HepG2 (cell line): ENCODE measurements around the gene SLC2A5. TPM values are rescaled to one million over a fixed set of nuclear protein-coding genes. Genes with fewer than 3 reads are reported as not detected.

ENCODE experiments used
- CREB1 ChIP-seq, 2 experiments: fragments of 450-650 bp in 1 of 2; IDR thresholded peaks; 2 replicates each; pipeline ENCODE4 v1.6.1; 2016 to 2017; ENCODE audit warnings: control low read depth in 1 of 2, mild to moderate bottlenecking in 1 of 2, missing compliant biosample characterization in 1 of 2, missing genetic modification characterization in 1 of 2
- HOXA5 ChIP-seq: sonication (generic); formaldehyde crosslinking; IDR thresholded peaks from 2 replicates; pipeline ENCODE4 v1.4.0; 2020; ENCODE audit warnings: missing genetic modification reagents
- IKZF4 ChIP-seq: sonication (generic); formaldehyde crosslinking; IDR thresholded peaks from 2 replicates; pipeline ENCODE4 v1.5.1; 2020; ENCODE audit warnings: borderline replicate concordance, mild to moderate bottlenecking, low read depth, missing genetic modification reagents; ENCODE audit errors: not compliant biosample characterization
- RBM39 ChIP-seq: fragments of 200-400 bp; formaldehyde crosslinking; IDR thresholded peaks from one replicate; pipeline ENCODE4 v1.6.1; 2018; ENCODE audit warnings: antibody characterized with exemption, mild to moderate bottlenecking, low read depth, low read length; ENCODE audit not compliant: poor library complexity, severe bottlenecking
- XBP1 ChIP-seq: sonication (generic); formaldehyde crosslinking; IDR thresholded peaks from 2 replicates; pipeline ENCODE4 v1.5.0; 2020; ENCODE audit warnings: missing genetic modification reagents
- ZNF777 ChIP-seq: sonication (generic); formaldehyde crosslinking; IDR thresholded peaks from 2 replicates; pipeline ENCODE4 v1.4.0; 2020; ENCODE audit warnings: missing genetic modification reagents
- polyA plus RNA-seq, 8 experiments: library from polyadenylated mRNA; depleted of rRNA in 3 of 8; stranded (reverse) in 7 of 8; unstranded in 1 of 8; fragments of >200 nt; fragmentation: Illumina TruSeq in 4 of 8; extraction: Trizol in 4 of 8; gene quantifications; 2 replicates each; pipeline versions ENCODE4 v1.2.1 to v1.2.3, GENCODE V29; 2011 to 2016; ENCODE audit warnings: low read depth in 4 of 8, missing spikeins in 1 of 8, mixed read lengths in 1 of 8; ENCODE audit not compliant: insufficient read depth in 1 of 8
- total RNA-seq, 5 experiments: library from RNA; depleted of rRNA; stranded (reverse); fragments of >200 nt; fragmentation: Illumina TruSeq; extraction: Trizol; gene quantifications; 2 replicates each; pipeline ENCODE4 v1.2.3, GENCODE V29; 2016; ENCODE audit warnings: low read depth in 1 of 5
- TF ChIP-seq, protein P1 (sequence below): IDR thresholded peaks from 2 replicates; pipeline ENCODE4 v1.6.1; 2016; ENCODE audit warnings: low read depth
- TF ChIP-seq, protein P2 (sequence below): sonication (generic); formaldehyde crosslinking; IDR thresholded peaks from 2 replicates; pipeline ENCODE4 v1.4.0; 2020; ENCODE audit warnings: mild to moderate bottlenecking, missing genetic modification reagents
- TF ChIP-seq, protein P3 (sequence below): sonication (generic); formaldehyde crosslinking; IDR thresholded peaks from 2 replicates; pipeline ENCODE4 v1.4.0; 2020; ENCODE audit warnings: missing genetic modification reagents
- TF ChIP-seq, protein P4 (sequence below): sonication (generic); formaldehyde crosslinking; IDR thresholded peaks from 2 replicates; pipeline ENCODE4 v1.4.0; 2020; ENCODE audit warnings: mild to moderate bottlenecking, low read depth, missing genetic modification reagents
- TF ChIP-seq, protein P5 (sequence below), 2 experiments: sonication (generic) in 1 of 2; formaldehyde crosslinking in 1 of 2; IDR thresholded peaks; 2 replicates each; pipeline versions ENCODE4 v1.4.0 to v1.6.1; 2018 to 2020; ENCODE audit warnings: missing genetic modification reagents in 2 of 2, borderline replicate concordance in 1 of 2, low read depth in 1 of 2, mild to moderate bottlenecking in 1 of 2, missing biosample characterization in 1 of 2
- TF ChIP-seq, protein P6 (sequence below): sonication (generic); formaldehyde crosslinking; IDR thresholded peaks from 2 replicates; pipeline ENCODE4 v1.5.0; 2020; ENCODE audit warnings: mild to moderate bottlenecking, missing genetic modification reagents
- TF ChIP-seq, protein P7 (sequence below): sonication (generic); formaldehyde crosslinking; IDR thresholded peaks from 2 replicates; pipeline ENCODE4 v1.5.0; 2020; ENCODE audit warnings: missing genetic modification reagents

The SLC2A5 gene
- total and polyA plus RNA-seq, 2 of the 13 experiments (the other 11 are each of a cell fraction or from before 2014, with no cell fraction given): 0.04 to 0.54 TPM

DNA sequence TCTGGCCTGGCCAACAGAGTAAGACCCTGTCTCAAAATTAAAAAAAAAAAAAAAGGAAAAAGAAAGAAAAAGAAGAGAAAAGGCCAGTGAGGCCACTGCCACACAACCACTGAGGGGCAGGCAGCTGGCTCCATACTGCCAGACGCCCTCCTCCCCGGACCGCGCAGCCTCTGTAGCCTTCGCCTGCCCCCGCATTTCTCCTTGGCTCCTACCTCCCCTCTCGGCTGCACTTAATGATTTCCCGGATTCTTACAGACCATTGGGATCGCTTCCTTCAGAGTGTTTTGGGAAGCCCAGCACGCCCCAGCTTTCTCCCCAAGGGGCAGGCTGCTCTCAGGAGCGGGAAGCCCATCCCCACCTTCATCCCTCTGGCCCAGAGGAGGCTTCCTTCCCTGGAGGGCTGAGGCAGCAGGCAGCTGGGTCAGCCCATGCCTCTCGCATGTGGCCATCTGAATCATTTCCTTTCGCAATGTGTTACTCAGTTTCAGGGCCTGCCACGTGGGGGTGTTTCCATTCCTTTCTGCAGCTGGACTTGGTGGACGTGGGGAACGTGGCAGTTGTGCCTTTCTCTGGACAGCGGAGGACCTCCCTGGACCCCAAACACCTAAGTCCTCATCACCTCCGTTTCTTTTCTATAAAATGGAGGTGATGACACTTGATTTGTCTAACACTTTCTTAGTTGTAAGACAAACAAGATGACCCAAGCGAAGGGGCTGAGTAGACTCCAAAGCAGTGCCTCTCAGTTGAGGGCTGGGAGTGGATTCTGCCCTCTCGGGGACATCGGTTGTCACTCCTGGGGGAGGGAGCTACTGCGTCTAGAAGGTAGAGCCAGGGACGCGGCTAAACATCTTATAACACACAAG, 2.3 kb downstream of the SLC2A5 start (continued):
- TF ChIP-seq, protein P1, sequence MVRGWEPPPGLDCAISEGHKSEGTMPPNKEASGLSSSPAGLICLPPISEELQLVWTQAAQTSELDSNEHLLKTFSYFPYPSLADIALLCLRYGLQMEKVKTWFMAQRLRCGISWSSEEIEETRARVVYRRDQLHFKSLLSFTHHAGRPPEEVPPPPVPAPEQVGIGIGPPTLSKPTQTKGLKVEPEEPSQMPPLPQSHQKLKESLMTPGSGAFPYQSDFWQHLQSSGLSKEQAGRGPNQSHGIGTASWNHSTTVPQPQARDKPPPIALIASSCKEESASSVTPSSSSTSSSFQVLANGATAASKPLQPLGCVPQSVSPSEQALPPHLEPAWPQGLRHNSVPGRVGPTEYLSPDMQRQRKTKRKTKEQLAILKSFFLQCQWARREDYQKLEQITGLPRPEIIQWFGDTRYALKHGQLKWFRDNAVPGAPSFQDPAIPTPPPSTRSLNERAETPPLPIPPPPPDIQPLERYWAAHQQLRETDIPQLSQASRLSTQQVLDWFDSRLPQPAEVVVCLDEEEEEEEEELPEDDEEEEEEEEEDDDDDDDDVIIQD: peak; percentile 62; the same call in 1 of the 2 replicates
- TF ChIP-seq ZNF777 (CRISPR knock-in tag) (no peak), HOXA5 (no peak), CREB1 (IDR thresholded peaks at IDR 0.05) (no peak), CREB1 (CRISPR knock-in tag; IDR thresholded peaks at IDR 0.05) (no peak), IKZF4 (CRISPR knock-in tag) (no peak), XBP1 (CRISPR knock-in tag) (no peak), RBM39 (no peak)
- TF ChIP-seq, protein P2, sequence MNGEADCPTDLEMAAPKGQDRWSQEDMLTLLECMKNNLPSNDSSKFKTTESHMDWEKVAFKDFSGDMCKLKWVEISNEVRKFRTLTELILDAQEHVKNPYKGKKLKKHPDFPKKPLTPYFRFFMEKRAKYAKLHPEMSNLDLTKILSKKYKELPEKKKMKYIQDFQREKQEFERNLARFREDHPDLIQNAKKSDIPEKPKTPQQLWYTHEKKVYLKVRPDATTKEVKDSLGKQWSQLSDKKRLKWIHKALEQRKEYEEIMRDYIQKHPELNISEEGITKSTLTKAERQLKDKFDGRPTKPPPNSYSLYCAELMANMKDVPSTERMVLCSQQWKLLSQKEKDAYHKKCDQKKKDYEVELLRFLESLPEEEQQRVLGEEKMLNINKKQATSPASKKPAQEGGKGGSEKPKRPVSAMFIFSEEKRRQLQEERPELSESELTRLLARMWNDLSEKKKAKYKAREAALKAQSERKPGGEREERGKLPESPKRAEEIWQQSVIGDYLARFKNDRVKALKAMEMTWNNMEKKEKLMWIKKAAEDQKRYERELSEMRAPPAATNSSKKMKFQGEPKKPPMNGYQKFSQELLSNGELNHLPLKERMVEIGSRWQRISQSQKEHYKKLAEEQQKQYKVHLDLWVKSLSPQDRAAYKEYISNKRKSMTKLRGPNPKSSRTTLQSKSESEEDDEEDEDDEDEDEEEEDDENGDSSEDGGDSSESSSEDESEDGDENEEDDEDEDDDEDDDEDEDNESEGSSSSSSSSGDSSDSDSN (CRISPR knock-in tag): no peak
- TF ChIP-seq, protein P3, sequence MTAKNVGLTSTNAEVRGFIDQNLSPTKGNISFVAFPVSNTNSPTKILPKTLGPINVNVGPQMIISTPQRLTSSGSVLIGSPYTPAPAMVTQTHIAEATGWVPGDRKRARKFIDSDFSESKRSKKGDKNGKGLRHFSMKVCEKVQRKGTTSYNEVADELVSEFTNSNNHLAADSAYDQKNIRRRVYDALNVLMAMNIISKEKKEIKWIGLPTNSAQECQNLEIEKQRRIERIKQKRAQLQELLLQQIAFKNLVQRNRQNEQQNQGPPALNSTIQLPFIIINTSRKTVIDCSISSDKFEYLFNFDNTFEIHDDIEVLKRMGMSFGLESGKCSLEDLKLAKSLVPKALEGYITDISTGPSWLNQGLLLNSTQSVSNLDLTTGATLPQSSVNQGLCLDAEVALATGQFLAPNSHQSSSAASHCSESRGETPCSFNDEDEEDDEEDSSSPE (CRISPR knock-in tag): peak; percentile 38; the same call in 1 of the 2 replicates
- TF ChIP-seq, protein P4, sequence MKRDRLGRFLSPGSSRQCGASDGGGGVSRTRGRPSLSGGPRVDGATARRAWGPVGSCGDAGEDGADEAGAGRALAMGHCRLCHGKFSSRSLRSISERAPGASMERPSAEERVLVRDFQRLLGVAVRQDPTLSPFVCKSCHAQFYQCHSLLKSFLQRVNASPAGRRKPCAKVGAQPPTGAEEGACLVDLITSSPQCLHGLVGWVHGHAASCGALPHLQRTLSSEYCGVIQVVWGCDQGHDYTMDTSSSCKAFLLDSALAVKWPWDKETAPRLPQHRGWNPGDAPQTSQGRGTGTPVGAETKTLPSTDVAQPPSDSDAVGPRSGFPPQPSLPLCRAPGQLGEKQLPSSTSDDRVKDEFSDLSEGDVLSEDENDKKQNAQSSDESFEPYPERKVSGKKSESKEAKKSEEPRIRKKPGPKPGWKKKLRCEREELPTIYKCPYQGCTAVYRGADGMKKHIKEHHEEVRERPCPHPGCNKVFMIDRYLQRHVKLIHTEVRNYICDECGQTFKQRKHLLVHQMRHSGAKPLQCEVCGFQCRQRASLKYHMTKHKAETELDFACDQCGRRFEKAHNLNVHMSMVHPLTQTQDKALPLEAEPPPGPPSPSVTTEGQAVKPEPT (CRISPR knock-in tag): no peak
- TF ChIP-seq, protein P5, sequence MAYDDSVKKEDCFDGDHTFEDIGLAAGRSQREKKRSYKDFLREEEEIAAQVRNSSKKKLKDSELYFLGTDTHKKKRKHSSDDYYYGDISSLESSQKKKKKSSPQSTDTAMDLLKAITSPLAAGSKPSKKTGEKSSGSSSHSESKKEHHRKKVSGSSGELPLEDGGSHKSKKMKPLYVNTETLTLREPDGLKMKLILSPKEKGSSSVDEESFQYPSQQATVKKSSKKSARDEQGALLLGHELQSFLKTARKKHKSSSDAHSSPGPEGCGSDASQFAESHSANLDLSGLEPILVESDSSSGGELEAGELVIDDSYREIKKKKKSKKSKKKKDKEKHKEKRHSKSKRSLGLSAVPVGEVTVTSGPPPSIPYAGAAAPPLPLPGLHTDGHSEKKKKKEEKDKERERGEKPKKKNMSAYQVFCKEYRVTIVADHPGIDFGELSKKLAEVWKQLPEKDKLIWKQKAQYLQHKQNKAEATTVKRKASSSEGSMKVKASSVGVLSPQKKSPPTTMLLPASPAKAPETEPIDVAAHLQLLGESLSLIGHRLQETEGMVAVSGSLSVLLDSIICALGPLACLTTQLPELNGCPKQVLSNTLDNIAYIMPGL (CRISPR knock-in tag; IDR thresholded peaks at IDR 0.05; ENCODE audit: borderline replicate concordance in 1 of 2, low read depth in 1 of 2): peak in 1 of 2 experiments; percentile 41; a peak in 2 of 4 replicates
- TF ChIP-seq, protein P6, sequence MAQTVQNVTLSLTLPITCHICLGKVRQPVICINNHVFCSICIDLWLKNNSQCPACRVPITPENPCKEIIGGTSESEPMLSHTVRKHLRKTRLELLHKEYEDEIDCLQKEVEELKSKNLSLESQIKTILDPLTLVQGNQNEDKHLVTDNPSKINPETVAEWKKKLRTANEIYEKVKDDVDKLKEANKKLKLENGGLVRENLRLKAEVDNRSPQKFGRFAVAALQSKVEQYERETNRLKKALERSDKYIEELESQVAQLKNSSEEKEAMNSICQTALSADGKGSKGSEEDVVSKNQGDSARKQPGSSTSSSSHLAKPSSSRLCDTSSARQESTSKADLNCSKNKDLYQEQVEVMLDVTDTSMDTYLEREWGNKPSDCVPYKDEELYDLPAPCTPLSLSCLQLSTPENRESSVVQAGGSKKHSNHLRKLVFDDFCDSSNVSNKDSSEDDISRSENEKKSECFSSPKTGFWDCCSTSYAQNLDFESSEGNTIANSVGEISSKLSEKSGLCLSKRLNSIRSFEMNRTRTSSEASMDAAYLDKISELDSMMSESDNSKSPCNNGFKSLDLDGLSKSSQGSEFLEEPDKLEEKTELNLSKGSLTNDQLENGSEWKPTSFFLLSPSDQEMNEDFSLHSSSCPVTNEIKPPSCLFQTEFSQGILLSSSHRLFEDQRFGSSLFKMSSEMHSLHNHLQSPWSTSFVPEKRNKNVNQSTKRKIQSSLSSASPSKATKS (CRISPR knock-in tag): no peak
- TF ChIP-seq, protein P7, sequence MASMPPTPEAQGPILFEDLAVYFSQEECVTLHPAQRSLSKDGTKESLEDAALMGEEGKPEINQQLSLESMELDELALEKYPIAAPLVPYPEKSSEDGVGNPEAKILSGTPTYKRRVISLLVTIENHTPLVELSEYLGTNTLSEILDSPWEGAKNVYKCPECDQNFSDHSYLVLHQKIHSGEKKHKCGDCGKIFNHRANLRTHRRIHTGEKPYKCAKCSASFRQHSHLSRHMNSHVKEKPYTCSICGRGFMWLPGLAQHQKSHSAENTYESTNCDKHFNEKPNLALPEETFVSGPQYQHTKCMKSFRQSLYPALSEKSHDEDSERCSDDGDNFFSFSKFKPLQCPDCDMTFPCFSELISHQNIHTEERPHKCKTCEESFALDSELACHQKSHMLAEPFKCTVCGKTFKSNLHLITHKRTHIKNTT: no peak
